Activated T-helper 1 cell treated with Interleukin-2 at 50 U/mL for 16 hours (primary cell): ENCODE measurements around the gene PRMT3.
"Not testable (repeated sequence)": the region's sequence is repeated elsewhere in the genome, so short reads cannot be mapped to it uniquely, and the experiment has no call there.

ENCODE experiments used
- DNase-seq: peaks from one replicate; pipeline ENCODE4 v3.0.0-alpha.2; 2020; ENCODE audit warnings: low read depth

The PRMT3 gene

GRCh38 chr11:20387261-20388095, at the start of gene PRMT3:
Gene PRMT3, plus strand, starts transcription at chr11:20387716. Its CDS starts 31 bp downstream, at chr11:20387747.
- DNase-seq, result peak; percentile 98

- DNase-seq, result no peak
Measured at GRCh38 chr11:20342347-20343141, 45.0 kb upstream of the PRMT3 start.

- no peak for DNase-seq
Measured at GRCh38 chr11:20351136-20351535, 36.4 kb upstream of the PRMT3 start.

- DNase-seq, result no peak
Measured at GRCh38 chr11:20351751-20352262, 35.7 kb upstream of the PRMT3 start.

GRCh38 chr11:20353829-20354434, 33.6 kb upstream of the PRMT3 start:
- DNase-seq, result no peak

- DNase-seq, result no peak
Measured at GRCh38 chr11:20355221-20356219, 32.0 kb upstream of the PRMT3 start.

- no peak for DNase-seq
Measured at GRCh38 chr11:20357150-20357549, 30.4 kb upstream of the PRMT3 start.

- DNase-seq, result no peak
Measured at GRCh38 chr11:20360650-20361049, 26.9 kb upstream of the PRMT3 start.

GRCh38 chr11:20362481-20362880, 25.0 kb upstream of the PRMT3 start:
- DNase-seq, result no peak

- DNase-seq, result no peak
Measured at GRCh38 chr11:20363149-20363499, 24.4 kb upstream of the PRMT3 start.

- DNase-seq, result peak; percentile 62
Measured at GRCh38 chr11:20363500-20364340, 23.8 kb upstream of the PRMT3 start, which contains the start of gene HTATIP2. Gene HTATIP2, plus strand, starts transcription at chr11:20363714. Its CDS starts 524 bp downstream, at chr11:20364238.

GRCh38 chr11:20364341-20364792, 23.1 kb upstream of the PRMT3 start:
- DNase-seq, result no peak

- DNase-seq, result not testable (repeated sequence)
Measured at GRCh38 chr11:20365465-20365864, 22.1 kb upstream of the PRMT3 start.

- no peak for DNase-seq
Measured at GRCh38 chr11:20367313-20367948, 20.1 kb upstream of the PRMT3 start.

GRCh38 chr11:20368438-20368837, 19.1 kb upstream of the PRMT3 start:
- DNase-seq, result no peak

GRCh38 chr11:20369826-20370225, 17.7 kb upstream of the PRMT3 start:
- DNase-seq, result no peak

GRCh38 chr11:20372081-20372626, 15.4 kb upstream of the PRMT3 start:
- no peak for DNase-seq

GRCh38 chr11:20373147-20373546, 14.4 kb upstream of the PRMT3 start:
- no peak for DNase-seq

GRCh38 chr11:20373568-20374209, 13.8 kb upstream of the PRMT3 start:
- no peak for DNase-seq
